Activated CD8-positive, alpha-beta memory T cell treated with anti-CD3 and anti-CD28 coated beads for 4 hours (primary cell): ENCODE measurements around the gene MATN4.

ENCODE experiments used
- DNase-seq, 2 donors: peaks; one replicate each; pipeline ENCODE4 v3.0.0-alpha.2; 2020; ENCODE audit warnings: low read depth in 2 of 2

Gene MATN4

GRCh38 chr20:45313943-45314342 lies 5.8 kb upstream of the MATN4 start:
- no peak for DNase-seq

GRCh38 chr20:45313065-45313695 lies 5.1 kb upstream of the MATN4 start:
- no peak for DNase-seq

DNA sequence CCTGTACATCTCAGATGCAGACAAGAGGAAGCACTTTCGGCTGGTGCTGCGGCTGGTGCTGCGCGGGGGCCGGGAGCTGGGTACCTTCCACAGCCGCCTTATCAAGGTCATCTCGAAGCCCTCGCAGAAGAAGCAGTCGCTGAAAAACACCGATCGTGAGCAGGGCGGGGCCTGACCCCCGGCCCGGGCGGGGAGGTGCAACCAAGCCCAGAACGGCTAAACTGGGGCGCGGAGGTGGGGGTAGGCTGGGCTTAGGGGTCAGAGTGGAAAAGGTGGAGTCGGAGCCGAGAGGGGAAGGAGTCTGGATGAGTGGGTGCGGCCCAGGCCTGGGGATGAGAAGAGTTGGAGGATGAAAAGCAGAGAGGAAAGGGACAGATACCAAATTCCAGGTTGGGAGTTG lies 4.1 kb upstream of the MATN4 start:
- no peak for DNase-seq

- DNase-seq, result peak; percentile 27 to 28
Measured at GRCh38 chr20:45311589-45312211, 3.6 kb upstream of the MATN4 start.

DNA sequence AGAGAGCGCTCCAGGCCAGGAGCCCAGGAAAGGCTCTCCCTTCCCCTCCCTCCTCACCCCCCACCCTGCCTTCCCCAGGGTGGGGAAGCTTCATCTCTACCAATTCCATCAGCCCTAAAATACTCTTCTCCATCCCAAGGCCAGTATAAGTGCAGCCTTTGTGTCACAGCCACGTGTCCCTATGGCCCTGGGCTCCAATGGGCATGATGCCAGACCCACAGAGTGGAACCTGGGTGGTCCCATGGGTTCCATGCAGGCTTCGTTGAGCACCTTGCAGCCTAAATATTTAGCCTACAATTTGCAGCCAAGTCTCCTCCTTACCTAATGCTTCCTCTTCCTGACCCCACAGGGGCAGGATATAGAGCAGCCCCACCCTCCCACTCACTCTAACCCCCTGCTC lies 976 bp upstream of the MATN4 start:
- no peak for DNase-seq

DNA sequence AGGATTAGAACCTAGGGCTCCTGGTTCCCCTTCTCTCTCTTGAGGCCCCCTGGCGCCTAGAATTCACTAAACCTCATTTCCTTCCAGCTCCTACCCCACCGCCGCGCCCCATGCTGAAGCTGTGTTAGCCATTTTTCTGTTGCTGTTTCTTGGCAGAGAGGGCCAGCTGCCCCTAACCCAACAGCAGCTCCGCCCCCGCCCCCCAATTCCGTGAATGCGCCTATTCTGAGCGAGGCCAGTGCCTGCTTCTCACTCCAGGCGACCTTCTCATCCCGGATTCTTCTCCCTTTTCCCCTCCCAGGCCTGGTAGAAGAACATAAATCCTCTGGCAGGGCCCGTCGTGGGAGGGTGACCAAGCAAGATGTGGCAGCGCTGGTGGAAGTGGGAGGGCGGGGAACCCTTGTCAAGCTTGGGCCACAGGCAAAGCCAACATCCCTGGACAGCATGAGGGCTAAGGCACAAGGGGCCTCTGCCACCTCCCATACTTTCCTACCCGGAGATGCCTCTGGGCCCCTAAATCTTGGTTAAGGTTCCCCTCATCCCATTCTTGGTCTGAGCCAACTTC lies 941 bp downstream of the MATN4 start:
- no peak for DNase-seq

DNA sequence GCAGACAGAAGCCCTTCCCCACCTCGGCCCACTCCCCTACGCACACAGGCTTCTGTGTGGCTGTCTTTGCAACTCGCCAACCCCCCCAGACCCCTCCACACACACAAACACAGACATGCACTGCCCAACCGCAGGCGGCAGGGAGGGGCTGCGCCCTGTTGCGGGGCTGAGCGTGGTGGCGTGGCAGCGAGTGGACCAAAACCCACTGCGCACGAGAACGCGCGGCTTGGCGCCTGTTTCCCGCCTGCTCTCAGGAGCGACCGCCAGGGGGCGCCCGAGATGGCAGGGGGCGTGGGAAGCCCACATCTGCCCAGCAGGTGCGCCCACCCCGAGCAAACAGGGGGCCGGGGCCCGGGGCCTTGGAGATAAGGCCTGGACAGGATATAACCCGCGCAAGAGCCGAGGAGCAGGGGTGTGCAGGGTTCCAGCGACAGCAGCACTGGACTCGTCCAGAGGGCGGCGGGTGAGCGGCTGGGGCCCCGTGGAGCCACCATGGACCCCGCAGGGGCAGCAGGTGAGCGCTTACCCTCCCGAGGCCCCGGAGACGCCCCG lies 1.6 kb downstream of the MATN4 start, which contains the start of gene RBPJL:
RBPJL (plus strand) TSS at position 410 of the 552 bp plus-strand sequence; CDS start at position 493, 83 bp downstream.
- DNase-seq, result no peak

DNA sequence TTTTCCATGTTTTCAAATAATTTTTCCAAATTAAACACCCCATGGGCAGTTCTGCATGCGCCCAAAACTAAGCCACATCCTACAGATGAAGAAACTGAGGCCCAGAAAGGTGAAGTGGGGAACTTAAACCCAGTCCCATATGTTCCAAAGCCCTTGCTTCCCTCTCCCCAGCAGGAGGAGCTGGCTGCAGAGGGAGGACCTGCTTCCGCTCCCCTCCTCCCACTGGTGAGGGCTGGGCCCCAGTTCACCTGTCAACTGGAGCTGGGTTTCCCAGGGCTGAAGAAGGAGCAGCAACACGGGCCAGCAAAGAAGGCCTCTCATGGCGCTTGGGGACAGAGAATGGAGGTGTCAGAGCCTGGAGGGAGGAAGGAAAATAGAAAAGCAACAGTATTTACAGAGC lies 2.8 kb downstream of the MATN4 start:
- DNase-seq, result no peak

DNA sequence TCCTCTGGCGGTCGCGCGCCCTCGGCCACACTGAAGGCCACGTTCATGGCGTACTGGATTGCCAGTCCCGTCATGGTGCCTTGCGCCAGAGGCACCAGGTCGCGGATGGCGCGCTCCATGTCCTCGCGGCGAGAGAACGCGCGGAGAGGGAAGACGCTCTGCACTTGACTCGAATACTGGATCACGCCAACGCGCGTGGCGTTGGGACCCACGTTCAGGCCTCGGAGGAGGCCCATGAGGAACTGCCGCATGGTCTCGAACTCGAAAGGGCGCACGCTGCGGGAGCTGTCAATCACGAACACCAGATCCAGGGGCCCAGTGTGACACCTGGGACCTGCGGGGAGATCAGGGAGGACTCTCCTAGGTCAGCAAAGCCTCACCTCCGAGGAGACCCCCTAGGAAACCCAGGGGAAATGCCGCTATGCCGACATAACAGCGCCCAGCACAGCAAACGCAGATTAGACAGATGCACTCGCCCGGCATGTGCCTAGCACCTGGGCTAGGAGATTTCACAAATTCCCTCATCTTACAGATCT lies 3.6 kb downstream of the MATN4 start:
- DNase-seq, result no peak

DNA sequence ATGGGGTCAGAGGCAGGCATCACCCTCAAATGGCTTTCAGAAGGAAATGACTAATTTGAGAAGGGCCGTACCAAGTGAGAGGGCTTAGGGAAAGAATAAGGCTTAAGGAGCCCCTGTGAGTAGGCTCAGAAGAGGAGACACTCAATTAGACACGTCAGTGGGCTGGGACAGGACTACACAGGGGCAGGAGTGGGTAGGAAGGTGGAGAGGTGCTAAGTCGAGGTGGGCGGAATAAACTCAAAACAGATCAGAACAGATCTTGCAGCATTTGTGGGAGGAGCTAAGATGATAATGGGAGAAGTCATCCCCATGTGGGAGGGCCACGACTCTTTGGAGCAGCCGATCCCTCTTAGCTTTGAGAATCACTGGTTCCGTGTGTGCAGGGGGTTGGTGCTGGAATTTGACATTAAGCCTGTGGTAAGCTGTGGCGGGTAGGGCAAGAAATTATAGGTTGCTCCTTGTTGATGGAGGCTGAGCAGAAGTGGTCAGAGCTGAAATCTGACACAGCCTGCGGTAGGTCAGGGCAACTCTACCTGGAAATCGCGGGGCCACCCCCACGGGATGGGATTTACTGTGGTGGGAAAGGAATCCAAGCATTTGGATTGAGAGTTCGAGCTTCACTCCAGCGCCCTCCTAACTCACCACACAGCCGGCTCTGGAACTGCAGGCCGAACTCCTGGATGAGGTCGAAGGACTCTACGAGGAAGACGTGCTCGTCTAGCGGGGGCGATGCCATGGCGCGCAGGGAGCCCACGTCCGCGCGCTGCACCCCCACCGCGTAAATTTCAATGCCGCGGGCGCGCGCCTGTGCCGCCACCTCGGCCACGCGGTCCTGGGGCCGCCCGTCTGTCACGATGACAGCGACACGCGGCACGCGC lies 4.3 kb downstream of the MATN4 start:
- no peak for DNase-seq

DNA sequence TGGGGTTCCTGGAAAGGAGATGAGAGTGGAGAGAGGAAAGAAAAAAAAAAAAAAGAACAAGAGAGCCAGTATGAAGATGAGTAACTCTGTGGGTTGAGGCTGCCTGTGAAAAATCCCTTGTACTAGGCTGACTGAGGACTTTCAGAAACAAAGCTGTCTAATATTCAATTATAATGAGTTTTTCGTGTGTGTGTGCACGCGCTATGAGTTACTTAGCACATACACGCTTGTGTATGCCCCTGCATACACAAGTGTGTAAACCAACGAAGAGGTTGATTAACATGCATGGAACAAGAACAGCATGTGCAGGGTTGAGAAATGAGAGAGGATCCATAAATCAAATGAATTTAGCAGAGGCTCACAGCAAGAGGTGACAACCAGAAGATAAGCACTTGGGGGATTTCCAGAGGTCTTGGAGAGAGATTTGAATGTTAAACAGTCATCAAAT lies 6.3 kb downstream of the MATN4 start:
- DNase-seq, result no peak

DNA sequence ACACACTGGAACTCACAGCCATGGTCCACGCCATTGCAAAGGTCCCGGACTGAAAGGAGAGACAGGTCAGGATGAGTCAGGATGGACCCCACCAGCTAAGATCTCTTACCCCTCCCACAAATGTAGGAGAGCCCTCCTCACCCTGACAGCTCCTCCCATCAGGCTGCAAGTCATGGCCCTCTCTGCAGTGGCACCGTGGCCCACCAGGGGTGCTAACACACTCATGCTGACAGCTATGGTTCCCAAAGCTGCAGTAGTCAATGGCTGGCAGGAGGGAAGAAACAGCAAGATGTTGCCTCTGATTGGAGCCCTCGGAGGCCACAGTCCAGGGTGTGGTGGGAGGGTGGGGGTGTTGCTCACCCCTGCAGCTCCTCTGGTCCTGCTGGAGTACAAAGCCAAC lies 7.1 kb downstream of the MATN4 start:
- DNase-seq, result no peak

- DNase-seq, result no peak
Measured at GRCh38 chr20:45299786-45300185, 8.3 kb downstream of the MATN4 start.

DNA sequence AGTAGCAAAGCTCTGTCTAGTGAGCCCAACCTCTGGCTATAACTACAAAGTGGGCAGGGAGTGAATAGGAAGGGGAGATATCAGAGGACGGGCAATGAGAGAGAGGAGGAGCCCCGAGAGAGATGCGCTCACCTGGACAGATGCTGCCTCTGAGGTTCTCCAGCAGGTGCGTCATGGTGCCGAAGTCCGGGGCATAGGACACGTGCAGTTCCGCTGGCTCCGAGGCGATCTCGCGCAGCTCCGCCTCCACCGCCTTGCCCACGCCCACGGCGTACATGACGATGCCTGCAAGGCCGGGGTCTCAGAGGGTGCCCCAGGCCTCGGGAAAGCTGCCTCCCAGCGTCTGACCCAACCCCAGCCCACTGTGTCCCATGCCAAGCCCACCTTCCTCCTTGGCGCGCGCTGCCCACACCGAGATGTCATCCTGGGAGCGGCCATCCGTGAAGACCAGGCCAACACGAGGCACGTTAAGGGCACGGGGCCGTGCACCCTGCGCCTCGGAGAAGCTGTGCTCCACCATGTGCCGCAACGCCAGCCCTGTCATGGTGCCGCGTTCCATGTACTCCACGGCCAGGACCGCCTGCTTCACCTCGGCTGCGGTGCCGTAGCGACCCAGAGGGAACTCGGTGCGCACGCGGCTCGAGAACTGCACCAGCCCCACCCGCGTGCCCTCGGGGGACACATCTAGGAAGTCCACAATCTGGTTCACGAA lies 10.2 kb downstream of the MATN4 start:
- no peak for DNase-seq

- no peak for DNase-seq
Measured at GRCh38 chr20:45294659-45295058, 13.4 kb downstream of the MATN4 start.

- no peak for DNase-seq
Measured at GRCh38 chr20:45294003-45294368, 14.1 kb downstream of the MATN4 start.

GRCh38 chr20:45293041-45294002 lies 14.8 kb downstream of the MATN4 start:
- peak; percentile 55 to 65 for DNase-seq

DNA sequence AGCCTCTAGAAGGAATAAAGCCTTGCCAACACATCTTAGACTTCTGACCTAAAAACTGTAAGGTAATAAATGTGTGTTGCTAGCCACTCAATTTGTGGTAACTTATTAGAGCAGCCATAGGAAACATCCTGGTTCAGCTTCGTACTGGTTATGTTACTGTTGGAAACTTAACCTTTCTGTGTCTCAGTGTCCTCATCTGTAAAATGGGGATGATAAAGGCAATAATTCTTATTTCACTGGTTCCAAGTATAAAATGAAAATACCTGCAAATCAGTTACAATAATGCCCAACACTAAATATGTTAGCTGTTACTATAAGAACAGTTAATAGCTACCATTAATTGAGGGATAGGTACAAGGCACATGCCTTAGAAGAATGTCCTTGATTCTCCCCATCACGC lies 15.8 kb downstream of the MATN4 start:
- DNase-seq, result no peak

GRCh38 chr20:45291526-45291925 lies 16.6 kb downstream of the MATN4 start:
- no peak for DNase-seq
